Activated CD4-positive, alpha-beta T cell treated with anti-CD3 and anti-CD28 coated beads, Interleukin-2, amount 50 U/mL, for 24 hours (primary cell): Measurements from ENCODE around the gene MARCHF10.

Experiments used
- DNase-seq, 2 donors: peaks; one replicate each; pipeline ENCODE4 v3.0.0-alpha.2; 2020; ENCODE audit warnings: low read depth in 1 of 2, low spot score in 1 of 2

The MARCHF10 gene

GRCh38 chr17:62720126-62720850 lies 87.8 kb downstream of the MARCHF10 start:
- no peak for DNase-seq

DNA sequence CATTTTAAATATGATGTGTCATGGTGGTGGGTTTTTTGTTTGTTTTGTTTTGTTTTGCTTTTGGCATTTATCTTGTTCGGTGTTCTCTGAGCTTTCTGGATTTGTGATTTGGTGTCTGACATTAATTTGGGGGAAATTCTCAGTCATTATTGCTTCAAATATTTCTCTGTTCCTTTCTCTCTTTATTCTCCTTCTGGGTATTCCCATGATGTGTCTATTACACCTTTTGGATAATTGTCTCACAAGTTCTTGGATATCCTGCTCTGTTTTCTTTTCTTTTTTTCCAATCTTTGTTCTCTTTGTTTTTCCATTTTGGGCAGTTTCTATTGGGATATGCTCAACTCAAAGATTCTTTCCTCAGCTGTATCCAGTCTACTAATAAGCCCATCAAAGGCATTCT lies 88.5 kb downstream of the MARCHF10 start:
- DNase-seq, result no peak

GRCh38 chr17:62718429-62718828 lies 89.7 kb downstream of the MARCHF10 start:
- no peak for DNase-seq

DNA sequence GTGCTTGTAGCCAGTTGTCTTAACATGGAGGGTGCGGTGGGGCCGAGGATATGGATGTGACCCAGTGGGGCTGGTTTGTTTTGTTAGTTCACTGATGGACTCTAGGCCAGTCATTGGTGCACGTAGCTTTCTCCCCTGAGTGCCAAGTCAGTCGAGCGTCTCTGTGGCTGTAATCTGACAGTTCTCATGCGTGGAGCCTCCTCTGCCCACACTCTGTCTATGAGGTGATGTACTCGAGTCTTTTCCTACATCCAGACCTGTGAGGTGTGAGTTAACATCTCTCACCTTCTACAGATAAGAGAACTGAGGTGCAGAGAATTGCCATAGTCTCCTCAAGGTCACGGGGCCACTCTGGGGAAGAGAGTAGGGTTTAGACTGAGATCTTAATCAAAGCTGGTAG lies 90.2 kb downstream of the MARCHF10 start:
- DNase-seq, result no peak

DNA sequence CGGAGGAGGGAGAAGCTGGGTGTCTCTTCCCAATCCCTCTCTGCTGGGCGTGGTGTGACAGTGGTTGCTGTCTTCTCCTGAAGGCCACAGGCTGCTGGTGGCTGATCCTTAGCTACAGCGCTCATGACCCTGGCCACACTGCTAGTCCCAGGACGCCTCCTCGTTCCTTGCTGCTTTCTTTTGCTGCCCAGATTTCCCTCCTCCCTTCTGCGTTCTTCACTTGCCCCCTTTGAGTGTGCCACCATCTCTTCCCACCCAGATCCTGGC lies 90.6 kb downstream of the MARCHF10 start:
- no peak for DNase-seq

GRCh38 chr17:62716834-62717588 lies 91.1 kb downstream of the MARCHF10 start:
- no peak for DNase-seq

DNA sequence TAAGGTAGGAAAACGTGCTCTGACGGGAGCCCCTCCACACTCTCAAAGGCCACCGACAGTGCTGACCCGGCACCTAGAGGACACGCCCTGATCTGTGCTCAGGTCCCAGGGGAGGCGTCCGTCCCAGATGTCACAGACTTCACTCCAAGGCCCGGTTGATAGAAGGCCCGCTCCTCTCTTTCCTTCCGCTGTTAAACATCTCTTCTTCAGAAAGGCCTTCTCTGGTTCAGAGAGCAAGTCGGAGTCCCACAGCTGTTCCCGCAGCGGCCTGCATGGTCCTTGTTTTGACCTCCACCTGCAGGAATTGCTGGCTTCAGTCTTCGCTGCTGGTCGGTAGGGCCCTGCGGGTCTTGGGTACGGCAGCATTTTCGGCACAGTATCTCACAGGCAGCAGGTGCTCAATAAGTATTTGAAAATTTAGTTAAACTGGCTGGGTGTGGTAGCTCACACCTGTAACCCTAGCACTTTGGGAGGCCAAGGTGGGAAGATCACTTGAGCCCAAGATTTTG lies 92.2 kb downstream of the MARCHF10 start:
- no peak for DNase-seq

DNA sequence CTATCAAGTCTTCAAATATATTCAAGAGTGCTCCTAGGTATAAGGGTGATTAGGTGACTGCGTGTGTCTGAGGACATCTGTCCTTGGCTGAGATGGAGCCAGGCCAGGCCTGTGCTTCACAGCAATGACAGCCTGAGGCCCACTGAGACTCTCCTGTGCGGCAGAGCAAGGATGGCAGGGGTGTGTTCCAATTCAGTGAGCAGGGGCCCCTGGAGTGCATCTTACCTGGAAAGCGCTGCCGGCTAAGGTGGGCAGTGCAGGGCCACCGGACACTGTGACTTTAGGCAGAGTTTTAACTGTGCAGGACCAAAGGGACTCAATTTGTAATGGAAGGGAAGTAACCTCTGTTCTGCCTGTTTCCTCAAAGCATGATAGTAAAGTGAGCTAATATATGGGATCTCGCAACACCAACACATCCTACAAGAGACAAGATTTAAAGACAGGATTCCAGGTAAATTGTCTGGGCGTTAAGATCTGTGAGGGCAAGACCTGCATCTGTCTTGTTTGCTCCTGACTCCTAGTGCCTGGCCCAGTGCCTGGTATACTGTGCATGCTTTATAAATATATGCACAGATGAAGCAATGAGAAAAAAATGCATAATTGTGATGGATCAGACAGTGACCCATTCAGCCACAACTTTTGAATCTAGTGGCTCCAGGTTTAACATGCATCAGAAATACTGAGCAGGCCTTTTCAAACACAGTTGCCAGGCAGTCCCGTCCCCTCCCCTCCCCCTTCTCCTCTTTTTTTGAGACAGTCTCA lies 93.9 kb downstream of the MARCHF10 start:
- DNase-seq, result no peak

GRCh38 chr17:62713086-62713881 lies 94.8 kb downstream of the MARCHF10 start:
- no peak for DNase-seq

- no peak for DNase-seq
Observed at GRCh38 chr17:62712171-62712581, 95.9 kb downstream of the MARCHF10 start.

GRCh38 chr17:62708587-62708986 lies 99.5 kb downstream of the MARCHF10 start:
- no peak for DNase-seq

DNA sequence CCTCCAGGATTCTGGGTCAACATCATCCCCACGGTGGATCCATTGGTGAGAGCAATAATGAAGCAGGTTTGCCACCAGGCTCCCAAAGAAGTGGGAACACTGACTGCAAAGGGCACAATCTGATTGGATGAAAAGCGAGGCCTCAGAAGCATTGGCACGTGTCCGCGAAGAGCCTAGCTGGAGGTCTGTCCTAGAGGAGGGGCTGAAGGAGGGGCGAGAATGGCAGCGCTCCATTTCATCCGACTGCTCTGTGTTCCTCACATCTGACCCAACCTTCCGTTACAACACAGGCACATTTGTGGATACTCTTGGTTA lies 100.7 kb downstream of the MARCHF10 start:
- no peak for DNase-seq

DNA sequence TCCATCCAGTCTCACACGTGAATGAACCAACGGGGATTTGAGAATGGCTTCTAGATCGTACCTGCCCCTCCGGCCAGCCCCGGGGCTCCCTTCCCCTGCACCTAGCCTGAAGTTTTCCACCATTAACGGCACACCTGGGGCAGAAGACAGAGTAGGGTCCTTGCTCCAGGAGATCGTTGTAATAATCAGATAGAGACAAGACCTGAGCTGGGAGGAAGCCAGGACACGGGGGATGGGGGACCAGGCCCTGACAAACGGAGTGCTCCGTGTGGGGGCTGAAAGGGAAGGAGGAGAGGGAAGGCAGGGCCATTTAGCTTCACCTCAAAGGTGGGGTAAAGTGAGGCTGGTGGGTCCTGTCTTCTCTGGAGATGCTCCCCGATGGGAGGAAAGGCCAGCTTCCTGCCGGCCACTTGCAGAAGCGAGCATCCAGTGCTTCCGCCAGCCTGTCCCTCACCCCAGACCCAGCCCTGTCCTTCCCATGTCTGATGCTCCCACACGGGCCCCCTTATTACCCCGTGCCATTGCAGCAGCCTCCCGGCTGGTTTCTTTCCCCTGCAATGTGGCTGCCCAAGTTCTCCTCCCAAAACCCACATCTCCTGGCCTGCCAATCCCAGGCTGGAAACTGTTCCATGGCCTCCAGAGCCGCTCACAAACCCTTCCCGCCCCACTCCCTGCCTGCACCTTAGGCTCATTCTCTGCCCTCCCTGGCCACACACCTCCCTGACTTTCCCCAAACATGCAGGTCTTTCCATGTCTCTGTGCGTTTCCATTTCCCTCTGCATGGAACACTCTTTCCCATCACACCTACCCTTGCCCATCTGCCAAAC lies 101.3 kb downstream of the MARCHF10 start:
- DNase-seq, result no peak

- no peak for DNase-seq
Observed at GRCh38 chr17:62705778-62706597, 102.1 kb downstream of the MARCHF10 start.

- DNase-seq, result no peak
Observed at GRCh38 chr17:62705156-62705777, 102.8 kb downstream of the MARCHF10 start.

DNA sequence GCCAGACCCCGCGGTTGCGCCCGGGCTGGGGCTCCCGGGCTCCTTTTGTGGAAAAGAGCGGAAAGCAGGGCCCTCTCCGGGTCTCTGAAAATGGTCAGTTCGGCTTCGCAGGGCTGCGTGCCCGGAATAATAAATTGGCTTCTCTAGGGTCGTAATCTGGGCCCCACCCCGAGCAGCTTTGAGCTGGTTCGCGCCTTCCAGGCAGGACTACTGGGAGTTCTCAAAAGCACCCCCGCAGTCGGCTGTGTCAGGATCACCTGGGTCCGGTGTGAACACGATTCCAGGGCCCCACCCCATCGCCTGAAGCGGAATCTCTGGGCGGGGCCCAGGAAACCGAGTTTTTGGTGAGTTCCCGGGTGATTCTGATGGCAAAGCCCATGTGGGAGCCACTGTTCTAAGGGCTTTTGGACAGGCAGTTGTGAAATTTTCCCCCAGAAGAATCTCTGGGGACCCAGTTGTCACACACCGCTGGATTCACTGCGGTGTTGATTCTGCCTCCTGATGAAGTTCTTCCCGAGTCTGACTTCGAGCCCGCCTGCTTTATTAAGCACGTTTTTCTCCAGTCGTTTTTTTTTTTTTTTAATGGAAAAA lies 103.6 kb downstream of the MARCHF10 start:
- no peak for DNase-seq

DNA sequence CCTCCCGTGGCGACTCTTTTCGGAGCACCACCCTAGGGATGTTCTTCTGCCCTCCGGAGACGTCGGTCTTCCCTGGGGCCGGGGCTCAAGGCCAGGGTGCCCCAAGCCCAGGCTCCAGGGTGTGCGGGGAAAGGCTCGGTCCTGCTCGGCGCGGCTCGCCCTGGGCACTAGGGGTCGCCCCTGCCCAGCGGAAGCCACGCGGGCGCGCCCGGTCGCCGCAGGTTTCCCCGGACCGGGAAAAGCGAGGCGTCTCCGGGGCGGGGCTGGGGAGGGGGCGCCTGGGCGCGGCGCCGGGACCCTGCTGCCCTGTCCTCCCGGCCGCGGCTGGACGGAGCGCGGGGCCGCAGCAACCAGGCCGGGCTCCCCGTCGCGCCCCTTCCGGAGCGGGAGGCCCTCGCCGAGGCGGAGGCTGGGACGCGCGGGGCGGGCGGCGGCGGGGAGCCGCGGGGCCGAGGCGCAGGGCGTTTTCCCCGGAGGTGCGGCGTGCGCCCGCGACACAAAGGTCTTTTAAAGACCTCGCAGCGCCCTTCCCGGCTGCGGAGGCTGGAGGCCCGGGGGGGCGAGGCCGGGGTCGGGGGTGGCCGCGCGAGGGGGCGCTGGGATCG lies 104.2 kb downstream of the MARCHF10 start:
- peak; percentile 59 to 63 for DNase-seq

- DNase-seq, result no peak
Observed at GRCh38 chr17:62703261-62703775, 104.8 kb downstream of the MARCHF10 start.
